ENCODE data around the gene DPEP3.

DNA sequence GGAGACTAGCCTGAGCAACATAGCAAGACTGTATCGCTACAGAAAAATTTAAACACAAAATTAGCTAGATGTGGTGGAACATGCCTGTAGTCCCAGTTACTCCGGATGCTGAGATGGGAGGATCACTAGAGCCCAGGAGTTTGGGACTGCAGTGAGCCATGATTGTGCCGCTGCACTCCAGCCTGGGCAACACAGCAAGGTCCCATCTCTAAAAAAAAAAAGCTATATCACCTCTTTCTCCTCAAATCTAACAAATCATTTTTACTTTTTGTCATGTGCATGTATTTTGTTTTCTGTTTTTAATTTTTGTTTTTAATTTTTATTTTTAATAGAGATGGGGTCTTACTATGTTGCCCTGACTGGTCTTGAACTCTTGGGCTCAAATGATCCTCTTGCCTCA lies 48.7 kb upstream of the DPEP3 start:
- TF ChIP-seq POLR2AphosphoS5 (IDR thresholded peaks at IDR 0.05), result no peak
- TF ChIP-seq, protein P1, sequence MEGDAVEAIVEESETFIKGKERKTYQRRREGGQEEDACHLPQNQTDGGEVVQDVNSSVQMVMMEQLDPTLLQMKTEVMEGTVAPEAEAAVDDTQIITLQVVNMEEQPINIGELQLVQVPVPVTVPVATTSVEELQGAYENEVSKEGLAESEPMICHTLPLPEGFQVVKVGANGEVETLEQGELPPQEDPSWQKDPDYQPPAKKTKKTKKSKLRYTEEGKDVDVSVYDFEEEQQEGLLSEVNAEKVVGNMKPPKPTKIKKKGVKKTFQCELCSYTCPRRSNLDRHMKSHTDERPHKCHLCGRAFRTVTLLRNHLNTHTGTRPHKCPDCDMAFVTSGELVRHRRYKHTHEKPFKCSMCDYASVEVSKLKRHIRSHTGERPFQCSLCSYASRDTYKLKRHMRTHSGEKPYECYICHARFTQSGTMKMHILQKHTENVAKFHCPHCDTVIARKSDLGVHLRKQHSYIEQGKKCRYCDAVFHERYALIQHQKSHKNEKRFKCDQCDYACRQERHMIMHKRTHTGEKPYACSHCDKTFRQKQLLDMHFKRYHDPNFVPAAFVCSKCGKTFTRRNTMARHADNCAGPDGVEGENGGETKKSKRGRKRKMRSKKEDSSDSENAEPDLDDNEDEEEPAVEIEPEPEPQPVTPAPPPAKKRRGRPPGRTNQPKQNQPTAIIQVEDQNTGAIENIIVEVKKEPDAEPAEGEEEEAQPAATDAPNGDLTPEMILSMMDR (IDR thresholded peaks at IDR 0.05 in 8 of 11, conservative IDR thresholded peaks at IDR 0.05 in 3 of 11), result no peak
